Endothelial cell of umbilical vein (primary cell): ENCODE data around the gene MLX. TPM values are rescaled to one million over a fixed set of nuclear protein-coding genes. Genes with fewer than 3 reads are reported as not detected.

Source experiments
- BruUV-seq: library from RNA; stranded (reverse); fragments of 400-500 nt; replicated peaks from 2 replicates; lab custom pipeline; 2021; lab: Mats Ljungman, UMichigan
- CTCF ChIA-PET: fragments of 300-600, 350-600 bp; sonication (Branson Sonifier 250); formaldehyde crosslinking; loops from one replicate; lab custom pipeline; 2021; ENCODE audit warnings: antibody characterized with exemption, inconsistent platforms; lab: Charles Lee
- POLR2A ChIA-PET: fragments of 300-600, 350-600 bp; sonication (Branson Sonifier 250); formaldehyde crosslinking; loops from one replicate; lab custom pipeline; 2021; ENCODE audit warnings: antibody characterized with exemption, inconsistent platforms; lab: Charles Lee
- DNase-seq: peaks from one replicate; pipeline ENCODE4 v3.0.0-alpha.2; 2011; ENCODE audit warnings: low read depth, low spot score
- FAIRE-seq: peaks from 2 replicates; lab custom pipeline; 2011; peaks lifted over from hg19 to GRCh38; lab: Jason Lieb, UNC
- H2AFZ ChIP-seq: 2 replicates; pipeline ENCODE4 v1.6.0; 2012; ENCODE audit warnings: low read depth, low read length, control low read depth, inconsistent platforms
- H3K27ac ChIP-seq: 2 replicates; pipeline ENCODE4 v1.5.1; 2011; ENCODE audit warnings: low read depth, mild to moderate bottlenecking, control low read depth, low read length, moderate library complexity; ENCODE audit not compliant: insufficient read depth
- H3K27me3 ChIP-seq, 2 experiments: 2 replicates each; pipeline versions ENCODE4 v1.6.0 to v1.6.1; 2011; ENCODE audit warnings: low read length in 2 of 2, mixed read lengths in 1 of 2; ENCODE audit not compliant: control insufficient read depth in 2 of 2, insufficient read depth in 2 of 2
- H3K36me3 ChIP-seq, 2 experiments: 2 replicates in 1 of 2; 3 replicates in 1 of 2; pipeline ENCODE4 v1.5.1; 2011; ENCODE audit warnings: low read length in 2 of 2, mild to moderate bottlenecking in 1 of 2, moderate library complexity in 1 of 2; ENCODE audit not compliant: control insufficient read depth in 2 of 2, insufficient read depth in 2 of 2; ENCODE audit errors: extremely low read depth in 1 of 2
- H3K4me1 ChIP-seq: 3 replicates; pipeline ENCODE4 v1.5.1; 2011; ENCODE audit warnings: mild to moderate bottlenecking, low read length; ENCODE audit not compliant: control insufficient read depth, insufficient read depth; ENCODE audit errors: extremely low read depth
- H3K4me2 ChIP-seq: 2 replicates; pipeline ENCODE4 v1.6.1; 2011; ENCODE audit warnings: low read length, control low read depth, mixed read lengths; ENCODE audit not compliant: insufficient read depth
- H3K4me3 ChIP-seq, 3 experiments: fragments of 200-600 bp in 1 of 3; sonication (generic), shearing (Covaris generic) in 1 of 3; replicated peaks in 1 of 3; 2 replicates each; pipeline ENCODE4 v1.5.1; 2011 to 2016; ENCODE audit warnings: control low read depth in 3 of 3, low read length in 3 of 3, mild to moderate bottlenecking in 2 of 3, inconsistent platforms in 1 of 3, low read depth in 1 of 3, moderate library complexity in 1 of 3; ENCODE audit not compliant: insufficient read depth in 1 of 3
- H3K79me2 ChIP-seq: 2 replicates; pipeline ENCODE4 v1.6.0; 2012; ENCODE audit warnings: low read length, inconsistent platforms; ENCODE audit not compliant: control insufficient read depth, insufficient read depth
- H3K9ac ChIP-seq: replicated peaks from 2 replicates; pipeline ENCODE3; 2011; ENCODE audit warnings: low read length, control low read depth; ENCODE audit not compliant: insufficient read depth; ENCODE audit errors: extremely low read depth
- H3K9me1 ChIP-seq: replicated peaks from 3 replicates; pipeline ENCODE4 v1.6.0; 2011; ENCODE audit warnings: mild to moderate bottlenecking, low read length; ENCODE audit not compliant: control insufficient read depth, insufficient read depth; ENCODE audit errors: extremely low read depth
- H3K9me3 ChIP-seq: replicated peaks from 2 replicates; pipeline ENCODE4 v1.5.1; 2012; ENCODE audit warnings: low read length, inconsistent platforms; ENCODE audit not compliant: control insufficient read depth, insufficient read depth
- H4K20me1 ChIP-seq: replicated peaks from 2 replicates; pipeline ENCODE3; 2011; ENCODE audit warnings: mild to moderate bottlenecking, low read length; ENCODE audit not compliant: control insufficient read depth, insufficient read depth; ENCODE audit errors: extremely low read depth
- CTCF ChIP-seq, 2 donors: IDR thresholded peaks; 1 replicate in 1 of 2; 2 replicates in 1 of 2; pipeline ENCODE4 v1.5.1; 2011; ENCODE audit warnings: low read length in 2 of 2, mild to moderate bottlenecking in 2 of 2, moderate library complexity in 2 of 2, control low read depth in 1 of 2, inconsistent platforms in 1 of 2, low read depth in 1 of 2; ENCODE audit not compliant: insufficient read depth in 1 of 2; ENCODE audit errors: extremely low read depth in 1 of 2
- EZH2 ChIP-seq: IDR thresholded peaks from 2 replicates; pipeline ENCODE4 v1.6.1; 2012; ENCODE audit warnings: borderline replicate concordance, low read depth, mild to moderate bottlenecking, moderate library complexity, low read length, inconsistent platforms; ENCODE audit not compliant: severe bottlenecking
- FOS ChIP-seq: IDR thresholded peaks from 2 replicates; pipeline ENCODE4 v1.6.1; 2011; ENCODE audit warnings: mild to moderate bottlenecking, low read length, moderate library complexity, borderline replicate concordance; ENCODE audit not compliant: insufficient read depth
- GATA2 ChIP-seq: IDR thresholded peaks from 2 replicates; pipeline ENCODE4 v1.7.0; 2011; ENCODE audit warnings: low read depth, mild to moderate bottlenecking, moderate library complexity, mixed read lengths, low read length; ENCODE audit not compliant: insufficient read length, insufficient read depth
- JUN ChIP-seq: IDR thresholded peaks from 2 replicates; pipeline ENCODE4 v1.6.1; 2011; ENCODE audit warnings: borderline replicate concordance, low read depth; ENCODE audit not compliant: insufficient read length, insufficient read depth
- MYC ChIP-seq: IDR thresholded peaks from one replicate; pipeline ENCODE4 v1.6.1; 2011; ENCODE audit warnings: mild to moderate bottlenecking, low read depth, low read length
- POLR2A ChIP-seq: IDR thresholded peaks from 2 replicates; pipeline ENCODE4 v1.6.1; 2012; ENCODE audit warnings: low read depth, mild to moderate bottlenecking, control low read depth, low read length
- POLR2AphosphoS5 ChIP-seq: IDR thresholded peaks from 2 replicates; pipeline ENCODE4 v1.6.1; 2012; ENCODE audit warnings: low read depth, mild to moderate bottlenecking, control low read depth, low read length, moderate library complexity; ENCODE audit not compliant: insufficient read depth
- dilution Hi-C: fragments of 300-500 bp; cut with MboI; formaldehyde crosslinking; loops from one replicate; pipeline ENCODE4 v1.15.0; 2019; ENCODE audit warnings: low sequenced_read_pairs; ENCODE audit not compliant: extremely low pct_ligation_motif_present
- intact Hi-C: fragments of 100-400 bp; cut with micrococcal nuclease; formaldehyde crosslinking; loops from one replicate; pipeline ENCODE4 v1.10.0; 2022
- polyA plus RNA-seq, 4 experiments: library from polyadenylated mRNA; depleted of rRNA in 3 of 4; stranded (reverse) in 3 of 4; unstranded in 1 of 4; fragments of >200 nt; gene quantifications; 2 replicates each; pipeline versions ENCODE4 v1.2.1 to v1.2.3, GENCODE V29; 2011 to 2012; ENCODE audit warnings: missing spikeins in 1 of 4
- total RNA-seq: library from RNA; stranded (reverse); gene quantifications from 2 replicates; pipeline ENCODE4 v1.2.3, GENCODE V29; 2021

The MLX gene
- total and polyA plus RNA-seq, 2 donors (not counting 3 experiments of a cell fraction or from before 2014, with no cell fraction given), result 40.3 to 42.7 TPM

- no peak overlapping the region for H3K27ac ChIP-seq
These were observed 3.8 kb upstream of the MLX start for GRCh38 chr17:42563143-42563509.

More at GRCh38 chr17:42563143-42563509, 3.8 kb upstream of the MLX start:
- Histone ChIP-seq H3K4me1 (peaks cover 27% of the 10 kb centered on the region), H3K27me3 (no peaks in the 10 kb centered on the region), H3K4me2 (peak overlapping the region; percentile 75), H3K9me3 (no peaks in the 10 kb centered on the region), H3K79me2 (peaks cover 28% of the 10 kb centered on the region), H3K4me3 (peak overlapping the region in 1 of 3 experiments; percentile 79), H3K9ac (no peak overlapping the region), H3K36me3 (peaks cover 4 to 21% of the 10 kb centered on the region in 2 experiments), H2AFZ (no peak overlapping the region), H3K9me1 (no peaks in the 10 kb centered on the region), H4K20me1 (no peaks in the 10 kb centered on the region)
- TF ChIP-seq FOS (no peak), GATA2 (no peak), EZH2 (no peak), MYC (no peak), POLR2A (no peak), POLR2AphosphoS5 (no peak), CTCF (IDR thresholded peaks at IDR 0.05; ENCODE audit: extremely low read depth in 1 of 2, insufficient read depth in 1 of 2, low read depth in 1 of 2, low read length in 2 of 2) (no peak), JUN (no peak)
- DNase-seq (no peak), FAIRE-seq (no peak)
- dilution Hi-C loops (no loop called here), intact Hi-C loops (no loop called here)
- no TSS peak for BruUV-seq
- ChIA-PET CTCF (interaction anchor here (2.1 kb wide), 1 partner anchor 15 kb away, joined by 9 read pairs; the partner anchor contains the start of gene PSMC3IP), POLR2A (no interaction called here)
